Left forelimb (tissue), 1 donor: ENCODE measurements around the gene PPP1R3E.

Experiments used
- DNase-seq: peaks from one replicate; pipeline ENCODE4 v3.0.0-alpha.2; 2018; ENCODE audit warnings: low spot score

PPP1R3E gene

DNA sequence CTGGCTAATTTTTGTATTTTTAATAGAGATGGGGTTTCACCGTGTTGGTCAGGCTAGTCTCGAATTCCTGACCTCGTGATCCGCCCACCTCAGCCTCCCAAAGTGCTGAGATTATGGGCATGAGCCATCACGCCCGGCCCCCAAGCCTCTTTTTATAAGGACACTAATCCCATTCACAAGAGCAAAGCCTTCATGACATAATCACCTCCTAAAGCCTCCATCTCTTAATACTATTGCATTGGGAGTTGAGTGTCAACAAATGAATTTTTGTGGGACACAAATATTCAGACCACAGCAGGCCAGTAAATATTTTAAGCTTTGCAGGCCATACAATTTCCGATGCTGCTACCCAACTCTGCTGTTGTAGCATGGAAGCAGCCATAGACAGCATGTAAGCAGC, 54.1 kb downstream of the PPP1R3E start:
- no peak for DNase-seq
